Fibroblast of skin of back (primary cell): Measurements from ENCODE around the gene INPP5B.
"Not testable (repeated sequence)": the region's sequence is repeated elsewhere in the genome, so short reads cannot be mapped to it uniquely, and the experiment has no call there.

Source experiments
- DNase-seq: peaks from one replicate; pipeline ENCODE4 v3.0.0-alpha.2; 2013

The INPP5B gene

DNA sequence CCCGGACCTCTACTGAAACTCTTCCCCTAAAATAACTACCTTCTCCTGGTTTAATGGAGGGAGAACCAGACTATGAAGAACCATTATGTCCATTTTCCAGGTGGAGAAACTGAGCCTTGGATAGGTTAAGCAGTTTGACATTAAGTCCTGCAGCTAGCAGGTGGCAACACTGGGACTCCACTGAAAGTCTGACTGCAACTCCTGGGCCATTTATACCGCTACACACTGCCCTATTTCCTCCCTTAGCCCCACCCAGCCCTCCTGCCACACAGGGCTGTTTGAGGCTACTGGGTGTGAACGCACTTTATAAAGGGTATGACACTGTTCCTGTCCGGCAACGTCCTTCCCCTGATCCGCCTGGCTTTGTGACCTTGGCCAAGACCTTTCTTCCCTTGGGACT lies 511 bp upstream of the INPP5B start:
- DNase-seq, result no peak

GRCh38 chr1:37945743-37946702 lies 830 bp downstream of the INPP5B start:
- peak; percentile 90 for DNase-seq

GRCh38 chr1:37945251-37945650 lies 1.6 kb downstream of the INPP5B start:
- DNase-seq, result no peak

- no peak for DNase-seq
These were observed 2.0 kb downstream of the INPP5B start for GRCh38 chr1:37944816-37945215.

GRCh38 chr1:37944086-37944763 lies 2.6 kb downstream of the INPP5B start:
- no peak for DNase-seq

GRCh38 chr1:37940299-37940947 lies 6.4 kb downstream of the INPP5B start:
- DNase-seq, result no peak

DNA sequence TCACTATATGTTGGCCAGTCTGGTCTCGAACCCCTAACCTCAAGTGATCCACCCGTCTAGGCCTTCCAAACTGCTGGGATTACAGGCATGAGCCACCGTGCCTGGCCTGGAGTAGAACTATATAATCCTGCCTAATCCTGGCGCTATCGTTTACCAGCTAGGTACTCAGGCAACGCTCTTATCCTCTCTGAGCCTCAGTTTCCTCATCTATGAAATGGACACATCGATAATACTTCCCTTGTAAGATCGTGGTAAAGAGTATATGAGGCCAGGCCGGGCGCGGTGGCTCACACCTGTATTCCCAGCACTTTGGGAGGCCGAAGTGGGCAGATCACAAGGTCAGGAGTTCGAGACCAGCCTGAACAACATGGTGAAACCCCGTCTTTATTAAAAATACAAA lies 10.1 kb downstream of the INPP5B start:
- not testable (repeated sequence) for DNase-seq

- peak; percentile 43 for DNase-seq
These were observed 14.1 kb downstream of the INPP5B start for GRCh38 chr1:37932759-37933158.

- peak; percentile 94 for DNase-seq
These were observed 15.3 kb downstream of the INPP5B start for GRCh38 chr1:37931361-37932158.

DNA sequence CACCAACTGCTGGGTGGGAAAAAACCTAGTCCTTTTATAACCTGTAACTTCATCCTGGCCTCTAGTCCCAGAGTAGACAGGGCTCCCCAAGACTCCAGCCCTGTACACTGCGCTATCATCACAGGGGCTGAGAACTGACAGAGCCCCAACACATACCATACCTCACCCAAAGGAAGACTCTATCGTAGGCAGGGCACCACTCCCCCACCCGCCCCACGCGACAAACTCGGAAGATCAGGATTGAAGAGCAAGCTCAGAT lies 15.8 kb downstream of the INPP5B start:
- DNase-seq, result no peak

DNA sequence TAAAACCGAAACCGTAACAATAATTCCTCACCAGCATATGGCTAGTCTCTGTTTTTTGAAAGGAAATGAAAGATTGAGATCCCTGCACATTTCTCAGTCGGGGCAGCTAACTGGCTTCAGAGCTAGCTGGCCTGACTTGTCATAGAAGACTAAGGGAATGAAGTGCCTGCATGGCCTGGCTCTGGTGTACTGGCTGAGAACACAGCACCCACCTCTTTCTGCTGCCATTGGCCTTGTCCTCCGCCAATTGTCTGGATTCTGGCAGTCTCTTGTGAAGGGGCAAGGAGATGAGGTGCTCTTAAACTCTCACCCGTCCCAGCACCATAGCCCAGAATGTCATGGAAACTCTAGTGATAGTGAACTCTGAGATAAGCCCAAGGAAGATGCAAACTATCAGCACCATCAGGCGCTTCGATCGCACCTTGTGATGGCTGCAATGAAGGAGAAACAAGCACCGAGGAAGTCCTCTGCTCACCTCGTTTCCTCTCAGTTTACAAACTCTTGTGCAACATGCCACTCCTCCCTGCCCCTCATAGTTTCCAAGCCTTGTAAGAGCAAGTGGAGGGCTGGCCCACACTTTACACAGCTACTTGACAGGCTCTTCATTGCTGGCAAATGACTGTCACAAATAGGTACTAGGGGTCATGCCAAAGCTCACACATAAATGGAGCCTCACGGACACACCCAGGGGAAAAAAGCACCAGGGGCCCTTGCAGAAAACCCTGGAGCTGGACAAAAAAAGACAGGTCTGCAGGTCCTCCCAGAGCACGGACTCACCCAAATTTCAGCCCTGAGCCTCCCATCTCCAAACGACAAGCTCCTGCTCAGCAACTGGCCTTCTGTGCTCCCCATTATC lies 16.4 kb downstream of the INPP5B start:
- DNase-seq, result no peak

DNA sequence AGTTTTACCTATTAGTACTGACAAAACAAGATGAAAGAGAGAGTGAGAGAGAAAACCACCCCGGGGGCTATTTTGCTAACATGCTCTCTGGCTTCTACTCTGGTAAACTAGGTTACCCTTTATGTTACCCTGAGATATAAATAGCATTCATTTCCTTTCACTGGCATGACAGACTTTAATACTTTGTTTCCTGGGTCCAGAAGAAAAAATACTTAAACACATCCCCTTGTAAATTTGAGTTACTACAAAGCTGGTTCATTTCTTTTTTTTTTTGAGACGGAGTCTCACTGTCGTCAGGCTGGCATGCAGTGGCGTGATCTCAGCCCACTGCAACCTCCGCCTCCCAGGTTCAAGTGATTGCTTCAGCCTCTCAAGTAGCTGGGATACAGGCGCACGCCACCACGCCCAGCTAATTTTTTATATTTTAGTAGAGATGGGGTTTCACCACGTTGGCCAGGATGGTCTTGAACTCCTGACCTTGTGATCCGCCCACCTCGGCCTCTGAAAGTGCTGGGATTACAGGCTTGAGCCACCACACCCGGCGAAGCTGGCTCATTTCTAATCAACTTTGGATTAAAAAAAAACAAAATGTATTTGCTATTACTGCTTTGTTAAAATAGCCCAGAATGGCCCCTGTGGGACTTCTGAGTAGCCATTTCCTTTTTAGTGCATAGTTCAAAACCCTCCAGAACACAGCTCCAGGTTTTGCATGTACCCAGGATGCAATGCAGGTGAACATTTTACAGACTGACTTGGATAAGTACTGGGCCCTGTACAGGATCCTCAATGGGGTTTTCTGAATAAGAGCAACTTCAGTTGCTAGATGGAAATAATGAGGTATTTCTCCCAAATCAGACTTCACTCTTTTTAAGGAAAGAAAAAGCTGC lies 20.6 kb downstream of the INPP5B start:
- no peak for DNase-seq

- no peak for DNase-seq
These were observed 21.5 kb downstream of the INPP5B start for GRCh38 chr1:37925316-37925715.

GRCh38 chr1:37923551-37923889 lies 23.3 kb downstream of the INPP5B start:
- no peak for DNase-seq

DNA sequence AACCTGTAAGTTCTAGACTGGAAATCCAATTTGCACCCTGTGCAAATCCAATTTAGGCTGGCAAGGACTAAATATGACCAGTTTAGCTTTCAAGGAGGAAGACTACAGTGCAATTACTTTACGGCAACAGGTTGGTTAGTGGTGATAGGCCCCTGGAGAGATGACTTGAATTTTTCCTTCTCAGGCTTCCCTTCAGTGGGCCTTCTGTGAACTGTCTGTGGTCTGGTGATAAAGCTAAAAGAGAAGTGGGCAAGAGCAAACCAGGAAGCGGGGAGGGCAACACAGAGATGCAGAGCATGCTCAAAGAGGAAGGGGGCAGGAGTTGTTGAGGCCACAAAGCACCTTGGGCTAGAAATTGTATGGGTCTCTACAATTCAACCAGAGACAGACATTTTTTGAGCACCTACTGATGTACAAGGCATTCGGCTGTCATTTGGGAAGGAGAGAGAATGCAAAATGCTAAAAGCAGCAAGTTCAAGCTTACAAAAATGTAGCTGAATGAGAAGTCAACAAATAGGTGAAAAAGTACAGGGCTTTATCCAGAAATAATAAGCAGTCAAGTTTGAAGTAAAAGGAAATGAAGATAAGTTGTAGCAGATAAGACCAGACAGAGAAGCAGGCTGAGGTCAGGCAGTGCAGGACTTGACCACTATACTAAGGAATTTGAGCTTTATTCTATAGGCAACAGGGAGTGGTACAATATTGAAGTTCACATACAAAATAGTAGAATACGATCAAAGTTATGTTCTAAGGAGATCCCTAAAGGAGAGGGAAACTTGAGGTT lies 23.9 kb downstream of the INPP5B start:
- DNase-seq, result no peak

DNA sequence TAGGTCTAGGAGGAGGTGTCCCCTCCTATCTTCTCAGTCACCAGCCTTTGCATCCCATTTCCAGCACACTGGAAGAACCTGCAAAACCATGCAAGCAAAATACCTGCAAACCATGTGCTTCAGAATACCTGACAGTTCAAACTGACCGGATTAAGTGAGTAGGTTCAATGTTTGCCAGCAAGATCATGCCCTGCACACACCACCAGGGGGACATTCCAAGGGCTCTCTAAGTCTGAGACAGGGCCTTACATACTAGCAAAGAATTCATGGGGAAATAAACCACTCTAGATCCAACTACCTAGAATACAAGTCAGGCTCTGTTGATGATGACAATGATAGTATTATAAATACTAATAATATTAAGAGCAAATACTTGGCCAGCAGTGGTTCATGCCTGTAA lies 27.6 kb downstream of the INPP5B start:
- peak; percentile 17 for DNase-seq

- DNase-seq, result no peak
These were observed 31.3 kb downstream of the INPP5B start for GRCh38 chr1:37915476-37916093.

DNA sequence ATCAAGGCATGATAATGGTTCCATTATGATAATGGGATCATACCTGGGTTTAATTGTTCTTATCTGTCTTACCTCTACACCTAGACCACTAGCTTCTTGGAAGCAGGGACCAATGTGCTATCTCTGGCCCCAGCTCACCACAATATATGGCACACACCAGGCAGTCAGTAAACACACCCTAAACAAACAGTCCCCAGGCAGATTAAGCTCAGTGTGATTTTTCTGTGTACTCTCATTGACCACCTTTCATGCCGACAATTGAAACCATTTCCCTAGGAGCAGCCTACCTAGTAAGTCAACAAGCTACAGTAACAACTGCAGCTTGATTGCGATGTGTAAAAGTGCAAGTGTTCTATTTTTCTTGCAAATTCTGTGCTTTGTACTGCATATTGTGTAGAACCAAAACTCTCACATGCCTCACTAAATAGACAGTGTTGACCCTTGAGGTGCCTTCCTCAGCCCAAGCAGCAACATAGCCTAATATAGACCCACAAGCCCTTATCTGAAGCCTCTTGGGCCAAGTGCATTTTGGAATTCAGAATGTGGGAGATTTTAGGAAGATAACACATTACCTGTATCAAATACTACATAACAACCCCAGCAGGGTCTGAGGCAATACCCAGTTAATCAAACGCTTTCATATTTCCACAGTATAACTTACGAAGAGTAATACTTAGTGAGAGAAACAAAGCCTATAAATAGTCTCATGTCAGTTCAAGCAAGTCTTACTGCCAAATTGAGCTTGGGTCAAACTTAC lies 32.0 kb downstream of the INPP5B start:
- DNase-seq, result no peak

- not testable (repeated sequence) for DNase-seq
These were observed 35.4 kb downstream of the INPP5B start for GRCh38 chr1:37911478-37911877.
